Measurements from ENCODE around the gene PPP2R2C. TPM values are rescaled to one million over a fixed set of nuclear protein-coding genes. Genes with fewer than 3 reads are reported as not detected.

Gene PPP2R2C
- total RNA-seq, 4 donors from 2014 or later, result 0.47 to 4.6 (median 1.0) TPM

GRCh38 chr4:6327220-6327917 is 145.0 kb downstream of the PPP2R2C start:
- TF ChIP-seq POLR2AphosphoS5 (IDR thresholded peaks at IDR 0.05), result peak; percentile 15
- no peak for TF ChIP-seq EP300 (IDR thresholded peaks at IDR 0.05)
- TF ChIP-seq CTCF (IDR thresholded peaks at IDR 0.05), result peak in 3 of 4 experiments; percentile 97 to 98 (median 97)
- peak; percentile 63 for ATAC-seq

GRCh38 chr4:6326312-6327060 is 145.9 kb downstream of the PPP2R2C start:
- peaks cover 0 to 2% (median 0%) of the 10 kb centered on the region in 3 donors for H3K9me3 ChIP-seq
- no peaks in the 10 kb centered on the region for H3K36me3 ChIP-seq
- no peak for ATAC-seq
- H3K27ac ChIP-seq, result no peak overlapping the region
- peaks cover 20% of the 10 kb centered on the region for H3K27me3 ChIP-seq
- H3K4me3 ChIP-seq, result no peak overlapping the region
- WGBS, 2 donors (ENCODE audit: low coverage in 1 of 2), result 87 to 100% methylated on average over 4 to 5 of the region's 28 CpGs
- H3K4me1 ChIP-seq, result no peaks in the 10 kb centered on the region
- TF ChIP-seq CTCF (IDR thresholded peaks at IDR 0.05) (no peak), POLR2A (IDR thresholded peaks at IDR 0.05) (no peak), POLR2AphosphoS5 (IDR thresholded peaks at IDR 0.05) (no peak), EP300 (IDR thresholded peaks at IDR 0.05) (no peak)

More at GRCh38 chr4:6327220-6327917, 145.0 kb downstream of the PPP2R2C start:
- H3K4me3 ChIP-seq, result no peak overlapping the region
- peaks cover 0 to 5% (median 0%) of the 10 kb centered on the region in 3 donors for H3K9me3 ChIP-seq
- no peak overlapping the region for H3K27ac ChIP-seq
- WGBS, 2 donors (ENCODE audit: low coverage in 1 of 2), result no CpG with 5 or more reads among the region's 21 CpGs
- H3K4me1 ChIP-seq, result no peaks in the 10 kb centered on the region
- no peaks in the 10 kb centered on the region for H3K36me3 ChIP-seq
- H3K27me3 ChIP-seq, result peaks cover 29% of the 10 kb centered on the region

GRCh38 chr4:6325788-6326290 is 146.6 kb downstream of the PPP2R2C start:
- H3K27ac ChIP-seq, result peak overlapping the region in 3 of 4 donors; percentile 1 to 17 (median 14)
- H3K27me3 ChIP-seq, result peaks cover 20% of the 10 kb centered on the region
- no peak for TF ChIP-seq CTCF (IDR thresholded peaks at IDR 0.05)
- no peak for TF ChIP-seq POLR2A (IDR thresholded peaks at IDR 0.05)
- TF ChIP-seq POLR2AphosphoS5 (IDR thresholded peaks at IDR 0.05), result no peak
- no peak for TF ChIP-seq EP300 (IDR thresholded peaks at IDR 0.05)
- H3K9me3 ChIP-seq, result no peaks in the 10 kb centered on the region
- H3K4me1 ChIP-seq, result no peaks in the 10 kb centered on the region
- H3K36me3 ChIP-seq, result no peaks in the 10 kb centered on the region
- no peak for ATAC-seq
- 80% methylated on average over 1 of the region's 14 CpGs; no CpG with 5 or more reads in 1 of the 2 donors for WGBS, 2 donors (ENCODE audit: low coverage in 1 of 2)
- no peak overlapping the region for H3K4me3 ChIP-seq

- H3K4me1 ChIP-seq, result no peaks in the 10 kb centered on the region
- TF ChIP-seq EP300 (IDR thresholded peaks at IDR 0.05) (no peak), POLR2AphosphoS5 (IDR thresholded peaks at IDR 0.05) (no peak), CTCF (IDR thresholded peaks at IDR 0.05) (no peak), POLR2A (IDR thresholded peaks at IDR 0.05) (no peak)
- peak; percentile 62 for ATAC-seq
- no peaks in the 10 kb centered on the region for H3K36me3 ChIP-seq
- peaks cover 0 to 3% (median 0%) of the 10 kb centered on the region in 3 donors for H3K9me3 ChIP-seq
- peak overlapping the region in 3 of 4 donors; percentile 1 to 17 (median 14) for H3K27ac ChIP-seq
- peaks cover 20% of the 10 kb centered on the region for H3K27me3 ChIP-seq
- WGBS, 2 donors (ENCODE audit: low coverage in 1 of 2), result 69% methylated on average over 15 of the region's 22 CpGs; no CpG with 5 or more reads in 1 of the 2 donors
- no peak overlapping the region for H3K4me3 ChIP-seq
Observed at GRCh38 chr4:6324999-6325787, 147.2 kb downstream of the PPP2R2C start.
